DMS79 treated with DMSO at 0.1 percent for 48 hours (cell line): Measurements from ENCODE around the gene PDLIM1.
A peak's percentile ranks its signal among the peaks of the same experiment; 100 is the strongest.
"Not testable (repeated sequence)": the region's sequence is repeated elsewhere in the genome, so short reads cannot be mapped to it uniquely, and the experiment has no call there.

ENCODE experiments used
- DNase-seq: peaks from one replicate; lab custom pipeline; 2025; lab: John Stamatoyannopoulos, UW

The PDLIM1 gene

DNA sequence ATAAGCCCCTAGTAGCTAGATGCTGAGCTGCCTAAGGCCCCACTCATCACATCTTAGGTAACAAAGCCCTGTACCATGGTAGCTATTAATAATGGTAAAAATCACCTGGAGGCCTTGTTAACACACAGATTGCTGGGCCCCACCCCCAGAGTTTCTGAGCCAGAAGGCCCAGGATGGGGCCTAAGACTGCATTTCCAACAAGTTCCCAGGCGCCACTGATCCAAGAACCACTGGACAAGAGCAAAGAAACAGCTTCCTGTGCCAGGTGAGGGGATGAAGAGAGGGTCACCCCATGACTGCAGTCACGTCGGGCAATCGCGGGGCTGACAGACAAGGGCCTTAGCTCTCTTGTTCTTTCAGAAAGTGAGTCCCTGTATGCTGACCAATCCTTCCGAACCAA lies 50.0 kb downstream of the PDLIM1 start:
- no peak for DNase-seq

DNA sequence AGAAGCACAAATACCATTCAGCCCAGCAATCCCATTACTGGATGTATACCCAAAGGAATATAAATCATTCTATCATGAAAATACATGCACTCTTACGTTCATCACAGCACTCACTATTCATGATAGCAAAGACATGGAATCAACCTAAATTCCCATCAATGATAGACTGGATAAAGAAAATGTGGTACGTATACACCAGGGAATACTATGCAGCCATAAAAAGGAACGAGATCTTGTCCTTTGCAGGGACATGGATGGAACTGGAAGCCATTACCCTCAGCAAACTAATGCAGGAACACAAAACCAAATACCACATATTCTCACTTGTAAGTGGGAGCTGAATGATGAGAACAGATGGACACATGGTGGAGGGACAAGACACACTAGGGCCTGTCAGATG lies 50.7 kb downstream of the PDLIM1 start:
- not testable (repeated sequence) for DNase-seq

DNA sequence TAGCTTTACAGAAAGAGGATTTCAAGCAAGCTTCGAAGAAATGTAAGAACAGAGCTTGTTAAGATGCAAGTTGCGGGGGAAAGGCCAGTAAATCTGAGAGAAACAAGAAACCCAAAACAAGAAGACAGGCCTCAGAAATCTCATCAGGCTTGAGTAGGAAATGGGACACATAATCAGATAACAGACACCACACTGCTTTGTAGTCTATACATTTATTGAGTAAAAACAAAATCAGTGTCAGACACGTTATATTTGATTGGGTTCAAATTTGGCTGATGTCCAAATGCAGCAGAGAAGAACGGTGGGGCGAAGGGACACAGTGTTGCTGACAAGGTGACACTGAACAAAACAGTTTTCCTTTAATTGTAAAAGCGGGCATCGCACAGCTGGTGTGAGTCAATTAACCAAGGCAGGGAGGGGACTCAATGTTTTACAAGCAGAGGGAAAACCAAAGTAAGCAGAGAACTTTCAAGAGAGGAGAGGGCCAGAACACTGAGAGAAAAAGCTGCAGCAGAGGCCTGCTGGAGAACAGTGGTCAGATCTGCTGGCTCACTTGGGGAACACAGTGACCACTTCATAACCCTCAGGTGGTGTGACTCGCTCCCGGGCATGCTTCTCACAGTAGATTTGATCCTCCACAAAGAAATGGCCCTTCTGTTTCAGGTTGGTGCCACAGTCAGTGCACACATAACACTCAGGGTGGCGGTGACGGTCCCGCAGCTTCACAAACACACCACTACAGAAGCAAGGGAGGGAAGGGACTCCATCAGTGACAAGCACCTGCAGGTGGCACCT lies 53.2 kb downstream of the PDLIM1 start:
- no peak for DNase-seq

DNA sequence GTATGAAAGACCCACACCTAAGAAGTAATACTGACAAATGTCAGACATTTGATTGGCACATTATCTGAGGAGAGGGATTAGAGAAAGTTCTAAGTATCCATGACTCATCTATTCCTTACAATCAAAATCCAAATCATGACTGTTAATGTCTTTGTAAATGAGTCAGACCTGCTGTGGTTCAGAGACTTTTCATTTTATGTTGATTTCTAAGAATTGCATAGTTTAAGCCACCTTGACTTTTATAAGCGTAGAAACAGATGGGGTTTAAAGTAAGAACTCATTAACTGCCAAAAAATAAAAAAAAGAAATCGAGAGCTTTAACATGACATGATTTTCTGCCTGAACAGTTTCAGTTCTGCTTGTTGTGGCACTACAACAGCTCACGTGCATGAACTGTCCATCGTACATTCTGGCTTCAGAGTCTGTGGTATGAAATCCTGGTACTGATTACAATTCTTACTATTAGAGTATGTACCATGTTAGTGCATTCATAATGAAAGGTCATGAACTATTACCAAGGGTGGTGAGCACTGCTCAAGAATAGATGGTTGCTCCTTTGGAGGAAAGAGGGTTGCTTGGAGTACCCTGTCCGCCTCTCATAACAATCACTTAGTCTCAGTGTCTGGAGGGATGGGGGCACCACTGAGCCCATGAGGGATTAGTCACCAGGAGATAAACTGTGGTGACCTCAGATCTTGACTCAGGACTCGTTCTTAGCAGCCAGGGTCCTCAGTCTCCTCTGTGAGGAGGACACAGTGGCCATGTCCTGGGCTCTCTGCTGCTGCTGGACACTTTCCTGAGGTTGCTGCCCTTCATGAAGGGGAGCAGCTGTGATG lies 54.5 kb downstream of the PDLIM1 start:
- no peak for DNase-seq

DNA sequence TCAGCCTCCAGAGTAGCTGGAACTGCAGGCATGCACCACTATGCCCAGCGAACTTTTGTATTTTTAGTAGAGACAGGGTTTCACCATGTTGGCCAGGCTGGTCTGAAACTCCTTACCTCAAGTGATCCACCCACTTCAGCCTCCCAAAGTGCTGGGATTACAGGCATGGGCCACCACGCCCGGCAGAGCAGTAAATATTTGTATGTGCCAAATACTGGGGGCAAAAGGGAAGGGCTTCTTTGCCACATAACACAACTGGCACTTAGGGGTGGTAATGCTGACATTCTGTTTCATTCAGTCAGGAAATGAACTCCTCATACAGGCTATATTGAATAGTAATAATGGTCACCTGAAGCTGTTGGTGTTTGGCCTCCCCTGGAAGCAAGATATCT lies 55.1 kb downstream of the PDLIM1 start:
- no peak for DNase-seq

DNA sequence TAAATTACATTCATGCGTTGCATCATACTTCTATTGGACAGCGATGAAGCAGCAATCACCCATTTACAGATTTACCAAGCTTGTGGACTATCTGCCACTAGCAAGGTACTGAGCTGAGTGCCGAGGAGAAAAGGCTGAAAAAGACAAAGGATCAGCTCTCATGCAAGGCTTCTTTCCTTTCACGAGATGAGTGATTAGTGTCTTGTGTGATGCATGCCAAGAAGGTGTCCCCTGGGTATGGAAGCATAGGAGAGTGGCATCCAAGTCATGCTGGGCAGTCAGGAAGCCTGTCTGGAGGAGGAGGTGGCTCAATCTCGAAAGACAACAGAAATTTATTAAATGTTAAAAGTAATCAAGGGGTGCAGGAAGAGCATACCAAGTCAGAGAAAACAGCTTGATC lies 55.9 kb downstream of the PDLIM1 start:
- no peak for DNase-seq

DNA sequence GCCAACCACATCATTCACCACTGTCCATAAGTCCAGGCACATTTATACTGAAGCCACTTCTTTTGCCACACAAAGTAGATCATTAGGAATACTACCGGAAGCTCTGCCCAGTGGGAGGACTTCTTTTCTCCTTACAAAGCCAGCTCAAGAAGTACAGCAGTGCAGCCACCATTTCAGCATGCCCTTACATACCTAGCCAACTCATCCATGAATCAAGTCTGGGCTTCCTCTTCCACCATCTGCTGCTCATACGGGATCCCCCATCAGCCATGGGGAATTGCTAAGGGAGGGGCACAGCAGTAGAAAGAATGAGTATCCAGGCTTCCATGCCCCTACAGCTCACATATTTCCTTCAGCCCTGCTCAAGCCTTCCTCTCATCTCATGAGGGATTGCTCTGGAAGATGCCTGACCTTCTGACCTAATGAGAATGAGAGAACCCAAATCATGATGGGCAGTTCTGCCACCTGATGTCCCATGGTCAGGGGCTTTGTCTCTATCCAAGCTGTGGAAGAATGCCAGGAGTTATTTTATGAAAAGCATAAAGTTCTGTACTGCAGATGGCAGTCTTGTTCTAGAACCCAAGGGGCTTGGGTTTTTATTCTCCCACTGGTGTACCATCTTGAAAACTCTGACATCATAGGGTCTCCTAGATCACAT lies 57.3 kb downstream of the PDLIM1 start:
- DNase-seq = no peak

DNA sequence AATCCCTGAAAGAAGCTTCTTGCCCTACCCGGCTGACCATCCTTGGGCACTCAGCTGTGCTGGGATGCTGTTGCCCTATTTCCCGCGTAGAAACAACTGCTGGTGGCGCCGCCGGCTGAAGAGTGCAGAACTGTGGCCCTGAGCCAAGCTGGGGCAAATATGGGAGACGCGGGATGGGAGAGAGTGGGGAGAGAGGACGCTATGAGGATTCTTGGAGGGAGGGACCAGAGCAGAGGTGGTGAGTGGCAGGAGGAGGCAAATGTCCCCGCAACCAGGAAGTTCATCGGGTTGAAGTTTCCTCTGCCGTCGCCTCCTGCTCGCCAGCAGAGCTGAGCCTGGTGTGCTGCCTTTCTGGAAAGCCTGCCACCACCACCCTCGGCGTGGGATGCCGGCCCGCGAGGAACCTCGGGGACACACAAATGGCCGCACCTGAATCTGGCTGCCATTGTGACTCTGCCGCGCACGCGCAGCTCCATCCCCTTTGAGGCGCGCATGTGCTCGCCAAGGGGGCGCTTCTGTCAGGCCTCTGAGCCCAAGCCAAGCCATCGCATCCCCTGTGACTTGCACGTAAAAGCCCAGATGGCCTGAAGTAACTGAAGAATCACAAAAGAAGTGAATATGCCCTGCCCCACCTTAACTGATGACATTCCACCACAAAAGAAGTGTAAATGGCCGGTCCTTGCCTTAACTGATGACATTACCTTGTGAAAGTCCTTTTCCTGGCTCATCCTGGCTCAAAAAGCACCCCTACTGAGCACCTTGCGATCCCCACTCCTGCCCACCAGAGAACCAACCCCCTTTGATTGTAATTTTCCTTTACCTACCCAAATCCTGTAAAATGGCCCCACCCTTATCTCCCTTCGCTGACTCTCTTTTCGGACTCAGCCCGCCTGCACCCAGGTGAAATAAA lies 59.9 kb downstream of the PDLIM1 start:
- not testable (repeated sequence) for DNase-seq

DNA sequence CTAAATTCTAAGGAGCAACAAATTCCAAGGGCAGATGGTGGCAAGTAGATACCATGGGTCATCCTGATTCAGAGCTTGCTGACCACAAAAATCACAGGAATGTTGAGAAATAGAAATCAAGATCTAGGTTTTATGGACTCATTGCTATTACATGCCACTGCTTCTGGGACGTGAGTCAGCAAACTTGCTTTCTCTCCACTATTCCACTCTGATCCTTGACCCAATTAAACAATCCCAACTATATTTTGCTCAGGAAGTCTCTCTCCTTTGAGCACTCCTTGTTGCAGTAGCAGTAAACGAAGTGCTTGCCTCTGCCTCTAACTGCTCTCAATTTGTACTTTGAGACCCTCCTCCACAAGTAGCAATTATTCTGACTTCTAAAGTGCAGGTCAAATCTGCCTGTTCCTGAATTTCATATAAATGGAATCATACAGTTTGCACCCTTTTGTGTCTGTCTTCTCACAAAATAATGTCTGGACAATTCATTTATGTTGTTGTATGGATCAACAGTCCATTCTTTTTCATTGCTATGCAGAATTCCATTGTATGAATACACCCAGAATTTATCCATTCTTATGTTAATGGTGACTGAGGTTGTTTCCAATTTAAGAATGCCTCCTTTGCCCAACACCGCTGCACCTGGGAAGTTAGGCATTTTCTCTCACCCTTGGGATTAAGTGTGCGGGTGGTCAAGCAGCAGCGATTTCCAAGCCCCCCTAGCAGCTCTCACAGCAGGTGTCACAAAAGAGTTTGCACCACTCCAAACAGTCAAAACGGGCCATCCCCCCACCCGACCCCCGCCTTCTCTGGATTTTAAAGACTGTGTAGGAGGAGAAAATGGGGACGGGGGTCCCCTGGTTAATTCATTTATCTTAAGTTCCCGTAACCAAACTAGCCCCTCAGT lies 60.8 kb downstream of the PDLIM1 start:
- no peak for DNase-seq

DNA sequence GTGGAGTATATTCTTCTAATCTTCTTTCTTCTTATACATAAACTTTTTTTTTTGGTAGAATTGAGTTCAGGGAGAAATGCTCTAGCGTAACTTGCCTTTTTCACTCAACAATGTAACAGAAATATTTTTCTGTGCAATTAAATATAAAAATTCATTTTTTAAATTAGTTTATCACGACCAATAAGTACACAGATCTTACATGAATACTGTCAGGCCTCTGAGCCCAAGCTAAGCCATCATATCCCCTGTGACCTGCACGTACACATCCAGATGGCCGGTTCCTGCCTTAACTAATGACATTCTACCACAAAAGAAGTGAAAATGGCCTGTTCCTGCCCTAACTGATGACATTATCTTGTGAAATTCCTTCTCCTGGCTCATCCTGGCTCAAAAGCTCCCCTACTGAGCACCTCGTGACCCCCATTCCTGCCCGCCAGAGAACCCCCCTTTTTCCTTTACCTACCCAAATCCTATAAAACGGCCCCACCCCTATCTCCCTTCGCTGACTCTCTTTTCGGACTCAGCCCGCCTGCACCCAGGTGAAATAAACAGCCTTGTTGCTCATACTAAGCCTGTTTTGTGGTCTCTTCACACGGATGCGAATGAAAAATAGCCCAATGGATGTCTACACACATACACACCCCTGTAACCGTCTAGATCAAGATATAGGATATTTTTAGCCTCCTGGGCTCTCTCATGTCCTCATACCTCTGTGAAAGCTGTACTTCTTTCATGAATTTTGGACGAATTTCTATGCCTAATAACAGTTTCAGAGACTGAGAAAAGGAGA lies 61.7 kb downstream of the PDLIM1 start:
- not testable (repeated sequence) for DNase-seq

DNA sequence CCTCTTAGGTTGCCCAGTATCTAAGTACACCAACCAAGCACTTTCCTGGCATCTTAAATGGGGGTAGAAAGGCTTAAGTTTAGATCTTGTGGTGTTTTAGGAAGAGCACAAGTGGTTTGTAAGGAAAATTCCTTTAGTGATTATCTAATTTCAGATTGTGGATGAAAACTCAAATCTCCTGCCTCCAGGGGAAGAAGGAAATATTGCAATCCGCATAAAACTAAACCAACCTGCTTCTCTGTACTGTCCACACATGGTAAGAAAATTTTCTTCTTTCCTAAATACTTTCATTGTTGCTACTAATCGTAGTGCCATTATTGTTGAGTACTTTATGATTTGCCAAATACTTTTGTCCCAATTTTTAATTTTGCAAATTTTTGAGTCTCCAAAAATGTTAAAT lies 65.7 kb downstream of the PDLIM1 start:
- DNase-seq = no peak

DNA sequence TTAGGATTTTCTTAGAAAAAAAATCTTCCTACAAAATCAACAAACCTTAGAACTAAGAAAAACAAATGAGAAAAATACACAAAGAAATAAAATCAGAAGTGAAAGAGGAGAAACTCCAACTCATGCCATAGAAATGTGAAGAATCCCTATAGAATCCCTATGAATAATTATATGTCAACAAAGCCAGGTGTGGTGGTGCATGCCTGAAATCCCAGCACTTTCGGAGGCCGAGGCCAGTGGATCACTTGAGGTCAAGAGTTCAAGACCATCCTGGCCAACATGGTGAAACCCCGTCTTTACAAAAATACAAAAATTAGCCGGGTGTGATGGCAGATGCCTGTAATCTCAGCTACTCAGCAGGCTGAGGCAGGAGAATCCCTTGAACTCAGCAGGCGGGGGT lies 69.7 kb downstream of the PDLIM1 start:
- no peak for DNase-seq

DNA sequence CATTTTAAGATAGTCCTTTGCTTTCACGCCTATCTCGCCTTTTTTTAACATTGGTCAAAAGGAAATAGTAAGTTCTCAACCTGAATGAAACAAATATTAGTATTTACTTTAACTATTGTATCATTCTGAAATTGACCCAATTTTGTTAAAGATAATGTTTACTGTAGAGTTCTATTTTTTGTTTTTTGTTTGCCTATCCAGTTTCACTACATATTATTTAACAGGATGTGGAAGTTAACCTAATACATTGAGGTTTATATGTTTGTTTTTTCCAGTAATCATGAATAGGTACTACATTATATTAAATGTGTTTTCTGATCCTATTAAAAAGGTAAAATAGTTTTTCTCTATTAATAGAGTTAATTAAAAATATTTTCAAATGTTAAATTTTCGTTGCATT lies 70.3 kb downstream of the PDLIM1 start:
- no peak for DNase-seq

DNA sequence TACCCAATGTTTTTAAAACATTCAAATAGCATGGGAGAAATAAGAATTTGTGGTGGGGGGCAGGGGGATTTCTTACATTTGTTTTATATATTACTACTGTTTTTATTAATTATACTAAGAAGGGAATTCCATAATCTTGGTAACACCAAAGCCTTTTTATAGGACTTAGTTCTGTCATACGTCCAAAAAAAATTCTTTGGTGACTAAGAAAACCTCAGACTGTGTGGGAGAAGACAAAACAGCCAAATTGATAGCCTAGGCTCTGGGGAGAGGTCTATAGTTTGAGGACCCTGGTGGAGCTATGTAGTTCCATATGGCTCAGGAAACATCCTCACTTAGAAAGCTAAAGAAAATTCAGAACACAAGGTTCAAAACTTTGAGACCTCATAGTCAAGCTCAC lies 73.3 kb downstream of the PDLIM1 start:
- DNase-seq = no peak

DNA sequence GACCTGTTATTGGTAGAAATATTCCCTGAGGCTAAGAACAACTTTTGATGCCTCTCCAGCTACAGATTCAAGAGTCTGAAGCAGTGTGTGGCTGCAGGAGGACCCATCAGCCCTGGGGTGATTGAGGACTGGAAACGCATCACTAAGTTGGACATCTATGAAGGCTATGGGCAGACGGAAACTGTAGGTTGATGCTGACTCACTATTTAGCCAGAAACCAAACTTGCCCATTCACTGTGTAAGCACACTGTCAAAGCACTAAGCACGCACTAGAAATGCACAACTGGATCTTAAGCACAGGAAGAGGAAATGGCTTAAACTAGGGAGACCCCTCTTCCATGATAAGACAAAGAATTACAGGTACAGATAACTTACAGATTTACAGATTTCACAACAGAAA lies 76.0 kb downstream of the PDLIM1 start:
- DNase-seq = peak; percentile 84

DNA sequence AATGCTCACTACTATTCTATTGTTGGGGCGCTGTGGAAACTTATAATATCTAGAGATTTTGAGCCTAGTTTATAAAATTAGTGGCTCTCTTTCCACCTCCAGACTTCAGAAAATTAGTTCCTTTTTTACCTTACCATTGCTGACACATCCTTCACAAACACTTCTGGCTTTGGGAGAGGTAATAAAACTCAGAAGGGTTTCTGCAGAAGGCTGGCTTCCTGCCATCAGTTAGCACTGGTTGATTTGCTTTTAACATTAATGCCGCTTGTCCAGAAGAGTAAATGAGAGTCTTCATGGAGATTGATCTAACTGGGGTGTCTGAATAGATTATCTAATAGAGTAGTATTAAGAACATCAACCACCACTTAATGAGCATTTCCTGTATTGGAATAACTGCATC lies 76.4 kb downstream of the PDLIM1 start:
- peak; percentile 84 for DNase-seq

DNA sequence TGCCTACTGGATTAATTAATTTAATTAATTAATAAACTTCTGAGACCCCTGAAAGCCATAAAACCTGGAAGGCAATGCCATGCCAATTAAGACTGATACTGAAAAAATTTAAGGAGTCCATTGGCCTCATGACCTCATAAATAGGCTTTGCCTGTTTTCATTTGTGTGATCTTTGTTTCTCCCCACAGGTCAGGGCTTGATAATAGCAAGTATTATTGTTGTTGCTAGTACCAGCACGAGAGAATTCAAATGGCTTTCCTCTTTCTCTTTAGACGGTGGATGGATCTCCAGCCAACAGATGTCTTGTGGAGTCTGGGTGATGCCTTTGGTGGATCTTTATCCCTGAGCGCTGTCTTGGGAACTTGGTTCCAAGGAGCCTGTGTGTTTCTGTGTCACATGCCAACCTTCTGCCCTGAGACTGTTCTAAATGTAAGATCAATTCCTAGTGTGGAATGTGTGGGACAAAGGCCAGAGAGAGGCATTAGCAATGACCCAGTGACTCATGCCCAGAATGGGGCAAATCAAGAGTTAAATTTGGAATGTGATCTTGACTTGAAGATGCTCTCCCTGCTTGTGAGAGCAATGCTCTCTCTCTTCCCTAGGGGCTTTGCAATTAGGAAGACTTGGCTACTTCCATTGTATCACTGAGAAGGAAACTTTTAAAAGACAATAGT lies 79.1 kb downstream of the PDLIM1 start:
- no peak for DNase-seq

DNA sequence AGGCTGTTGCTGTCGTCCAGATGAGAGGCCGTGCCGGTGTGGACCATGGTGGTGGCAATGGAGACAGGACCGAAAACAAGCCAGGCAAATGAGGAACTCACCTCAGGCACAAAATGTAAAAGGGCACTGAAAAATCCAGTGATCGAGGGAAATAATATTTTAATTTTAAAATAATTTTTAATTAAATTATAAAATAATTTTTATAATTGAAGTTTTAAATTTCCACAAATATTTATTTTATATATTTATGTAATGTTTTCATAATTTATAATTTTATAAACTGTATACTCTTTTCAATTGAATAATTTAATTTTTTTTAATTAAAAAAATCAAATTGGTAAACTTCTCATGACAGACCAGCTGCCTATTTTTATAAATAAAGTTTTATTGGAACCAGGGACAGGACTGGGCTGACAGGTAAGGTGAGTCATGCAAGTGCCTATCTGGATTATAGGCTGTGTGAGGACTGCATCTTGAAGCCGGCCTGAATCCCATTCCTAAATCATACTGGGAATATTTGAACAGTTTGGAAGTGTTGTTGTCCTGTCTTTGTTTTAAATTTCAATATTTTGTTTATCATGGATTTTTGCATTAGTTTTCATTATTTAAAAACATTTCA lies 81.2 kb downstream of the PDLIM1 start:
- no peak for DNase-seq
